HG03565 (cell line): ENCODE data around the gene ZFYVE28.
"Not testable (repeated sequence)": the region's sequence is repeated elsewhere in the genome, so short reads cannot be mapped to it uniquely, and the experiment has no call there.

ENCODE experiments used
- ATAC-seq: cut with Tn5 transposase; IDR thresholded peaks from one replicate; pipeline ENCODE4 v1.9.1; 2021; ENCODE audit warnings: mild to moderate bottlenecking, moderate library complexity; ENCODE audit not compliant: unreplicated experiment

Gene ZFYVE28

GRCh38 chr4:2231082-2231481, 187.4 kb downstream of the ZFYVE28 start:
- no peak for ATAC-seq

DNA sequence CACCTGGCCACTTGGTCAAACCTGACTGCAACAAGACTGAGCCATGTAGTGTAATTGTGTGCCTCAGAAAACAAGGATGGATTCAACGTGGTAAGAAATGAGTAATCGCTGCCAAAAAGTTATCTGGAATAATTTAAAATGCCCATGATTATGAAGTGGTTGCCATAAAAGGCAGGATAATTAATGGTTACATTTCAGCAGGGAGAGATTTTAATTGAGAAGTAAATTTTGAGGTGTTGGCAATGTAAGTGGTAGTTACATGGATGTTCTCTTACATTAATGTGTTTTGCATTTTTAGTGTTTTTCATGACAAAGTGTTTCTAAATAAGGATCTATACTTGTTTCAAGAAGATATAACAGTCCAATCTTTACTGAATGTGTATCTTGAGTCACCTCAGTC, 192.2 kb downstream of the ZFYVE28 start:
- ATAC-seq = no peak

DNA sequence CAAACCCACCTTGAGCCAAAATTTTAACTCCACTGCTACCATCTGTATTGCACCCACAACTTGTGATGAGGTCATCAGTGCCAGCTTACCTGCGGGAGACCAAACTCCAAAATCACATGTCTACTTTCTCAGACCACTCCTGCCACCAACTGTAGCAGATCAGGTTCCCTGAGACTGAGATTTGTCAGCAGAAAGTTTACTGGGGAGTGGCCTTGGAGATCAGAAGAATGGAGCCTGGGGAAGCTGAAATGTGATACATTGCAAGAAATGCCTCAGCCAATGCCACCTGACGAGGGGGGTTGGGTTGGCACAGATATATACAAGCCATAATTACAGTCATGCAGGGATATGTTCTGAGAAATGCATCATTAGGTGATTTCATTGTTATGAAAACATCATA, 195.6 kb downstream of the ZFYVE28 start:
- no peak for ATAC-seq

- ATAC-seq = not testable (repeated sequence)
Observed at GRCh38 chr4:2221378-2221777, 197.1 kb downstream of the ZFYVE28 start.

DNA sequence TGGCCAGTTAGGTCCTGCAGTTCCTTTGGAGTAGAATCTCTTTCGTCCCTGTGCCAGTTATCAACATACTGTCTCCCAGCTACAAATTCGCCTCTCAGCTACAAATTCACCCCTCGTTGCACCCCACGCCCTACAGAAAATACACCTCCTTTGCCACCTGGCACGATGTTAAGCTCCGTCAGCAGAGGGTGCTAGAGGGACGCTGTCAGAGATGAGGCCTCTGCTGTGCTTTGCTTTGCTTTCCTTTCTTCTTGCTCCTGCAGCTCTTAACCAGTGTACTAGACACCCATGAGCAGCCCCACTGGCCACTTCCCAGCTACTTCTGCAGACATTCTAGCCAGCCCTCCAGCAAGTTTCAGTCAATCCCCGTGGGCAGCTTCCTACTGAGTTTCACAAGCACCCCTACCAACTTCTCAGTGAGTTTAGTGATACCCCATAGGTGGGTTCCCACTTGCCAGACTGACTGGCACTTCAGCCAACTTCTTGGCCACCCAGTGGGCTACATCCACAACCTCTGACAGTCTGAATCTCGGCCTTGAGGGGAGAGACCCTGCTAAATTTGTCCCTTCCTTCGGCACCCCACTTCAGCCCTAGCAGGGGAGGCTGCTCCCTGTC, 198.3 kb downstream of the ZFYVE28 start:
- ATAC-seq = no peak
